CD14-positive monocyte (primary cell): Measurements from ENCODE around the gene PHLPP1. TPM values are rescaled to one million over a fixed set of nuclear protein-coding genes. Genes with fewer than 3 reads are reported as not detected.
A peak's percentile ranks its signal among the peaks of the same experiment; 100 is the strongest.

Source experiments
- DNase-seq, 3 donors: peaks; one replicate each; pipeline ENCODE4 v3.0.0-alpha.2; 2011 to 2022
- H2AFZ ChIP-seq: 2 replicates; pipeline ENCODE4 v1.6.0; 2012; ENCODE audit warnings: mild to moderate bottlenecking, low read depth, low read length, inconsistent platforms; ENCODE audit not compliant: insufficient read depth, poor library complexity, severe bottlenecking
- H3K27ac ChIP-seq, 2 donors: 1 replicate in 1 of 2; 2 replicates in 1 of 2; pipeline ENCODE4 v1.5.1; 2012 to 2013; ENCODE audit warnings: low read length in 2 of 2, control low read depth in 1 of 2, inconsistent platforms in 1 of 2, low read depth in 1 of 2, mild to moderate bottlenecking in 1 of 2
- H3K27me3 ChIP-seq, 2 donors: one replicate each; pipeline versions ENCODE4 v1.6.0 to v1.6.1; 2011 to 2013; ENCODE audit warnings: low read length in 2 of 2; ENCODE audit not compliant: control insufficient read depth in 2 of 2, insufficient read depth in 2 of 2
- H3K36me3 ChIP-seq, 2 donors: replicated peaks in 1 of 2; 1 replicate in 1 of 2; 2 replicates in 1 of 2; pipeline versions ENCODE4 v1.5.1 to v1.6.1; 2012 to 2013; ENCODE audit warnings: low read length in 2 of 2, control low read depth in 1 of 2, inconsistent platforms in 1 of 2, mild to moderate bottlenecking in 1 of 2; ENCODE audit not compliant: insufficient read depth in 2 of 2, control insufficient read depth in 1 of 2
- H3K4me1 ChIP-seq, 2 donors: 1 replicate in 1 of 2; 2 replicates in 1 of 2; pipeline versions ENCODE4 v1.5.1 to v1.6.1; 2012 to 2013; ENCODE audit warnings: low read length in 2 of 2, control low read depth in 1 of 2, inconsistent platforms in 1 of 2, mild to moderate bottlenecking in 1 of 2, moderate library complexity in 1 of 2; ENCODE audit not compliant: insufficient read depth in 2 of 2, control insufficient read depth in 1 of 2
- H3K4me2 ChIP-seq: replicated peaks from 2 replicates; pipeline ENCODE3; 2012; ENCODE audit warnings: low read length, moderate library complexity, mild to moderate bottlenecking; ENCODE audit not compliant: poor library complexity, severe bottlenecking; ENCODE audit errors: extremely low read depth
- H3K4me3 ChIP-seq, 3 experiments: fragments of 200-600 bp in 1 of 3; sonication (generic) in 1 of 3; replicated peaks in 1 of 3; 1 replicate in 2 of 3; 2 replicates in 1 of 3; pipeline ENCODE4 v1.5.1; 2011 to 2013; ENCODE audit warnings: low read length in 3 of 3, mild to moderate bottlenecking in 3 of 3, control low read depth in 2 of 3, low read depth in 2 of 3, inconsistent platforms in 1 of 3, moderate library complexity in 1 of 3
- H3K79me2 ChIP-seq: 2 replicates; pipeline ENCODE4 v1.6.0; 2012; ENCODE audit warnings: mild to moderate bottlenecking, control low read depth, inconsistent platforms, low read length, moderate library complexity; ENCODE audit not compliant: insufficient read depth
- H3K9ac ChIP-seq: 2 replicates; pipeline ENCODE4 v1.6.0; 2017; ENCODE audit warnings: low read length, mild to moderate bottlenecking; ENCODE audit not compliant: insufficient read depth, poor library complexity, severe bottlenecking
- H3K9me3 ChIP-seq, 2 donors: replicated peaks in 1 of 2; 1 replicate in 1 of 2; 2 replicates in 1 of 2; pipeline versions ENCODE4 v1.5.1 to v1.6.1; 2012 to 2013; ENCODE audit warnings: low read length in 2 of 2, control low read depth in 1 of 2; ENCODE audit not compliant: control insufficient read depth in 1 of 2, insufficient read depth in 1 of 2
- H4K20me1 ChIP-seq: 2 replicates; pipeline ENCODE4 v1.6.0; 2012; ENCODE audit warnings: mild to moderate bottlenecking, low read length, control low read depth, moderate library complexity; ENCODE audit not compliant: insufficient read depth
- H3K27ac Mint-ChIP-seq, 7 donors: one replicate each; pipeline ENCODE4 v1.8.0; 2020; ENCODE audit warnings: mild to moderate bottlenecking in 7 of 7, mixed read lengths in 7 of 7, moderate library complexity in 6 of 7, inconsistent platforms in 2 of 7
- H3K27me3 Mint-ChIP-seq, 3 donors: one replicate each; pipeline ENCODE4 v1.8.0; 2021 to 2022; ENCODE audit warnings: low read depth in 3 of 3, mild to moderate bottlenecking in 3 of 3, mixed read lengths in 3 of 3, moderate library complexity in 3 of 3, inconsistent platforms in 1 of 3
- H3K36me3 Mint-ChIP-seq, 2 donors: one replicate each; pipeline ENCODE4 v1.8.0; 2020; ENCODE audit warnings: mixed read lengths in 2 of 2, inconsistent platforms in 1 of 2, mild to moderate bottlenecking in 1 of 2
- H3K4me1 Mint-ChIP-seq: one replicate; pipeline ENCODE4 v1.8.0; 2020; ENCODE audit warnings: mild to moderate bottlenecking, mixed read lengths
- H3K4me3 Mint-ChIP-seq, 2 donors: one replicate each; pipeline ENCODE4 v1.8.0; 2020; ENCODE audit warnings: mild to moderate bottlenecking in 2 of 2, mixed read lengths in 2 of 2, moderate library complexity in 1 of 2
- H3K9me3 Mint-ChIP-seq, 7 donors: one replicate each; pipeline ENCODE4 v1.8.0; 2020 to 2022; ENCODE audit warnings: mixed read lengths in 7 of 7, mild to moderate bottlenecking in 6 of 7, moderate library complexity in 6 of 7, inconsistent platforms in 2 of 7
- WGBS: methylation state at CpG from one replicate; pipeline ENCODE4 v1.1.5; 2013; ENCODE audit warnings: missing lambda C conversion rate; ENCODE audit not compliant: insufficient coverage; 5-methylcytosine and 5-hydroxymethylcytosine counted together
- intact Hi-C, 2 donors: fragments of 100-400 bp; cut with micrococcal nuclease; formaldehyde crosslinking; loops; one replicate each; pipeline versions ENCODE4 v1.15.0 to v1.15.1; 2023
- polyA plus RNA-seq, 3 donors: library from polyadenylated mRNA; depleted of rRNA in 1 of 3; unstranded in 2 of 3; stranded (reverse) in 1 of 3; fragments of 300-500 nt in 2 of 3; fragments of >200 nt in 1 of 3; fragmentation: Illumina TruSeq in 2 of 3; gene quantifications; 1 replicate in 2 of 3; 2 replicates in 1 of 3; pipeline ENCODE4 v1.2.3, GENCODE V29; 2012 to 2021
- TF ChIP-seq, protein P1 (sequence below): fragments of 200-600 bp; IDR thresholded peaks from one replicate; pipeline ENCODE4 v1.8.0; 2022; ENCODE audit warnings: antibody characterized with exemption, mild to moderate bottlenecking

Gene PHLPP1
- polyA plus RNA-seq, 3 donors: 0.04 to 2.0 (median 0.55) TPM

DNA sequence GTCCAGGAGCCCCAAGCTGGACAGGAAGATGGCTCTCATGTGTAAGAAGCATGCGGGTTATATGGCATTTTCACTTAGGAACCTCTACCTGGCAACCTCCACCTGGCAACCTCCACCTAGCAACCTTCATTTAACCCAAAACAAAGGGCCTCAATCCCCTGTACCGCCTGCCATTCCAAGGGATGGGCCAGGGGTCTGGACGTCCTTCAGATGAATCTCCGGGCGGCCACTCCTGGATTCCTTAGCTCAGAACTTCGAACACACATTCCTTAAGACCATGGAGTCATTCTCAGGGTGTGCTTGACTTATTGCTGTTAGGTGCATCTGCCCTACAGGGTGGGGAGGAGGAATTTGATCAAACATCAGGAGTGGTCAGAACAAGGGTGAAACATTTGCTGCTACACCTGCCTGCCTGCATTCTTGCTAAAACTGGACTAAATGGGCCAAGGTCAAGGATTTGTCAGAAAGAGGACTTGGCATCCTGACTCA is 277.6 kb downstream of the PHLPP1 start:
- no peak for DNase-seq
- Histone ChIP-seq H3K9me3 (no peaks in the 10 kb centered on the region), H3K79me2 (no peaks in the 10 kb centered on the region), H3K4me2 (no peak overlapping the region), H3K9ac (no peak overlapping the region), H3K4me1 (no peaks in the 10 kb centered on the region), H3K36me3 (no peaks in the 10 kb centered on the region), H3K4me3 (no peak overlapping the region), H3K27ac (no peak overlapping the region), H3K27me3 (no peaks in the 10 kb centered on the region), H2AFZ (no peak overlapping the region), H4K20me1 (no peaks in the 10 kb centered on the region)
- H3K27ac Mint-ChIP-seq: no peak overlapping the region
- TF ChIP-seq, protein P1, sequence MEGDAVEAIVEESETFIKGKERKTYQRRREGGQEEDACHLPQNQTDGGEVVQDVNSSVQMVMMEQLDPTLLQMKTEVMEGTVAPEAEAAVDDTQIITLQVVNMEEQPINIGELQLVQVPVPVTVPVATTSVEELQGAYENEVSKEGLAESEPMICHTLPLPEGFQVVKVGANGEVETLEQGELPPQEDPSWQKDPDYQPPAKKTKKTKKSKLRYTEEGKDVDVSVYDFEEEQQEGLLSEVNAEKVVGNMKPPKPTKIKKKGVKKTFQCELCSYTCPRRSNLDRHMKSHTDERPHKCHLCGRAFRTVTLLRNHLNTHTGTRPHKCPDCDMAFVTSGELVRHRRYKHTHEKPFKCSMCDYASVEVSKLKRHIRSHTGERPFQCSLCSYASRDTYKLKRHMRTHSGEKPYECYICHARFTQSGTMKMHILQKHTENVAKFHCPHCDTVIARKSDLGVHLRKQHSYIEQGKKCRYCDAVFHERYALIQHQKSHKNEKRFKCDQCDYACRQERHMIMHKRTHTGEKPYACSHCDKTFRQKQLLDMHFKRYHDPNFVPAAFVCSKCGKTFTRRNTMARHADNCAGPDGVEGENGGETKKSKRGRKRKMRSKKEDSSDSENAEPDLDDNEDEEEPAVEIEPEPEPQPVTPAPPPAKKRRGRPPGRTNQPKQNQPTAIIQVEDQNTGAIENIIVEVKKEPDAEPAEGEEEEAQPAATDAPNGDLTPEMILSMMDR: no peak
- H3K36me3 Mint-ChIP-seq: no peaks in the 10 kb centered on the region
- peaks cover 3 to 7% (median 5%) of the 10 kb centered on the region in 3 donors for H3K27me3 Mint-ChIP-seq
- 100% methylated on average over 3 of the region's 6 CpGs for WGBS
- no peaks in the 10 kb centered on the region for H3K4me1 Mint-ChIP-seq
- peaks cover 0 to 10% (median 0%) of the 10 kb centered on the region in 7 donors for H3K9me3 Mint-ChIP-seq
- intact Hi-C loops: no loop called here
- H3K4me3 Mint-ChIP-seq: no peak overlapping the region

DNA sequence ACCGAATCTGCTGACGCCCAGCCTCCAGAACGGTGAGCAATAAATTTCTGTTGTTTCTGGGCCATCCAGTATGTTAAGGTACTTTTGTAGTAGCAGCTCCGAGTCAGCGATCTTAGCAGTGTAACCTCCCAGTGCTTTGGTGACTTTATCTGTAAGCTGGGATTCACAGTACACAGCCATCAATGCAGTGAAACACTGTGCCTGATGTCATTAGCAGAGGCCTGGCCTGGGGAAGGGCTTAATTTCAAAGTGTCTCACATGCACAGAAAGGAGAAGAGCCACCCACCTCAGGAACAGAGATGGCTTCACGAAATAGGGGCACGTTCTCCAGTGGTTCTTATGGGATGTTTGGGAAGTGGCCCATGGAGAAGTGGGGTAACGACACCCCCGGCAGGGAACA is 281.2 kb downstream of the PHLPP1 start:
- Mint-ChIP-seq H3K27me3 (peaks cover 0 to 5% (median 4%) of the 10 kb centered on the region in 3 donors), H3K36me3 (no peaks in the 10 kb centered on the region), H3K4me3 (no peak overlapping the region), H3K4me1 (no peaks in the 10 kb centered on the region), H3K27ac (peak overlapping the region in 1 of 7 donors; percentile 26), H3K9me3 (peaks cover 0 to 3% (median 0%) of the 10 kb centered on the region in 7 donors)
- Histone ChIP-seq H3K27me3 (no peaks in the 10 kb centered on the region), H3K9ac (no peak overlapping the region), H3K79me2 (no peaks in the 10 kb centered on the region), H2AFZ (no peak overlapping the region), H3K4me3 (no peak overlapping the region), H3K36me3 (no peaks in the 10 kb centered on the region), H3K4me1 (no peaks in the 10 kb centered on the region), H4K20me1 (no peaks in the 10 kb centered on the region), H3K27ac (no peak overlapping the region), H3K4me2 (no peak overlapping the region), H3K9me3 (no peaks in the 10 kb centered on the region)
- no peak for DNase-seq
- TF ChIP-seq, protein P1: no peak
- intact Hi-C loops: no loop called here
- 94% methylated on average over 5 of the region's 9 CpGs for WGBS
